GM12878 (cell line): ENCODE data around the gene CD1D. TPM values are rescaled to one million over a fixed set of nuclear protein-coding genes. Genes with fewer than 3 reads are reported as not detected.

Experiments
- ATAC-seq: fragments of 200-7000 bp; cut with Tn5 transposase; 3 replicates; pipeline ENCODE4 v1.9.1; 2020; ENCODE audit warnings: mild to moderate bottlenecking, moderate library complexity
- BruUV-seq: library from RNA; stranded (reverse); fragments of 400-500 nt; replicated peaks from 2 replicates; lab custom pipeline; 2021; lab: Mats Ljungman, UMichigan
- CTCF ChIA-PET: fragments of 300-600 bp; sonication (Branson Sonifier 250); formaldehyde crosslinking; extraction: SDS; loops from one replicate; lab custom pipeline; 2021; ENCODE audit warnings: inconsistent platforms; lab: Yijun Ruan, JAX
- POLR2A ChIA-PET: fragments of 350-600 bp; formaldehyde crosslinking; extraction: SDS; loops from one replicate; lab custom pipeline; 2021; ENCODE audit warnings: inconsistent platforms; lab: Charles Lee
- RAD21 ChIA-PET: fragments of 300-600 bp; sonication (Branson Sonifier 250); formaldehyde crosslinking; loops from one replicate; lab custom pipeline; 2023; ENCODE audit warnings: antibody characterized with exemption; ENCODE audit not compliant: unreplicated experiment; lab: Charles Lee
- SMC1A ChIA-PET: fragments of 300-600 bp; sonication (Branson Sonifier 250); formaldehyde crosslinking; loops from one replicate; lab custom pipeline; 2023; ENCODE audit not compliant: unreplicated experiment, uncharacterized antibody; lab: Charles Lee
- DNase-seq: peaks from one replicate; pipeline ENCODE4 v3.0.0-alpha.2; 2011; ENCODE audit warnings: low read depth, low spot score
- FAIRE-seq: peaks from 3 replicates; lab custom pipeline; 2011; peaks lifted over from hg19 to GRCh38; lab: Jason Lieb, UNC
- H2AFZ ChIP-seq: 2 replicates; pipeline ENCODE4 v1.6.0; 2011; ENCODE audit warnings: low read depth, low read length, control low read depth; ENCODE audit not compliant: control insufficient read depth
- H3K27ac ChIP-seq: 2 replicates; pipeline ENCODE4 v1.5.1; 2011; ENCODE audit warnings: control low read depth; ENCODE audit not compliant: control insufficient read depth, insufficient read depth
- H3K27me3 ChIP-seq, 2 experiments: replicated peaks in 1 of 2; 2 replicates each; pipeline versions ENCODE4 v1.6.0 to v1.6.1; 2011; ENCODE audit warnings: low read length in 1 of 2; ENCODE audit not compliant: control insufficient read depth in 2 of 2, insufficient read depth in 2 of 2
- H3K36me3 ChIP-seq, 2 experiments: 2 replicates each; pipeline ENCODE4 v1.5.1; 2011; ENCODE audit warnings: low read length in 1 of 2; ENCODE audit not compliant: control insufficient read depth in 2 of 2, insufficient read depth in 2 of 2
- H3K4me1 ChIP-seq: 2 replicates; pipeline ENCODE4 v1.6.1; 2011; ENCODE audit warnings: mild to moderate bottlenecking, low read length, moderate library complexity, mixed read lengths; ENCODE audit not compliant: control insufficient read depth, insufficient read depth
- H3K4me2 ChIP-seq: 2 replicates; pipeline ENCODE4 v1.6.0; 2011; ENCODE audit warnings: control low read depth; ENCODE audit not compliant: control insufficient read depth, insufficient read depth
- H3K4me3 ChIP-seq: fragments of 200-600 bp; sonication (generic); 2 replicates; pipeline ENCODE4 v1.5.1; 2016
- H3K79me2 ChIP-seq: 2 replicates; pipeline ENCODE4 v1.6.0; 2011; ENCODE audit warnings: low read length; ENCODE audit not compliant: control insufficient read depth, insufficient read depth
- H3K9ac ChIP-seq: 2 replicates; pipeline ENCODE4 v1.8.0; 2011; ENCODE audit warnings: low read length, control low read depth, mixed read lengths; ENCODE audit not compliant: control insufficient read depth, insufficient read depth
- H3K9me3 ChIP-seq: replicated peaks from 3 replicates; pipeline ENCODE4 v1.5.1; 2011; ENCODE audit warnings: mild to moderate bottlenecking, low read length; ENCODE audit not compliant: control insufficient read depth, insufficient read depth
- H4K20me1 ChIP-seq: 2 replicates; pipeline ENCODE4 v1.6.0; 2011; ENCODE audit not compliant: control insufficient read depth, insufficient read depth
- BCL11A ChIP-seq: IDR thresholded peaks from 2 replicates; pipeline ENCODE4 v1.6.1; 2011; ENCODE audit warnings: low read depth, low read length
- CHD2 ChIP-seq: IDR thresholded peaks from 2 replicates; pipeline ENCODE4 v1.6.1; 2011; ENCODE audit warnings: low read depth, low read length, improper control_type of control experiment, borderline replicate concordance
- FOXM1 ChIP-seq: IDR thresholded peaks from 2 replicates; pipeline ENCODE4 v1.6.1; 2012; ENCODE audit warnings: low read depth, mild to moderate bottlenecking, inconsistent platforms, low read length, moderate library complexity
- RBBP5 ChIP-seq: fragments of 200-600 bp; sonication (generic); conservative IDR thresholded peaks from 2 replicates; pipeline ENCODE4 v1.6.1; 2016
- RELA ChIP-seq: fragments of 450-650 bp; IDR thresholded peaks from 2 replicates; pipeline ENCODE4 v1.8.0; 2014; ENCODE audit warnings: borderline replicate concordance; ENCODE audit not compliant: partially characterized antibody
- SIN3A ChIP-seq: IDR thresholded peaks from 2 replicates; pipeline ENCODE4 v1.6.1; 2012; ENCODE audit warnings: low read depth, low read length, improper control_type of control experiment
- TAF1 ChIP-seq: IDR thresholded peaks from 2 replicates; pipeline ENCODE4 v1.6.1; 2011; ENCODE audit warnings: mild to moderate bottlenecking, low read depth, low read length, borderline replicate concordance
- YBX1 ChIP-seq: fragments of 450-650 bp; IDR thresholded peaks from 2 replicates; pipeline ENCODE4 v1.6.1; 2016; ENCODE audit warnings: antibody characterized with exemption
- ZSCAN29 ChIP-seq: fragments of 450-650 bp; IDR thresholded peaks from 2 replicates; pipeline ENCODE4 v1.6.1; 2017; ENCODE audit warnings: mild to moderate bottlenecking, moderate library complexity
- in situ Hi-C: fragments of 300-500 bp; cut with MboI; formaldehyde crosslinking; loops from 9 replicates; pipeline ENCODE4 v1.14.3; 2018; ENCODE audit warnings: mixed read lengths
- intact Hi-C: fragments of 100-400 bp; cut with micrococcal nuclease; formaldehyde crosslinking; loops from one replicate; pipeline ENCODE4 v1.14.2; 2022; ENCODE audit not compliant: unreplicated experiment
- polyA plus RNA-seq, 11 experiments: library from polyadenylated mRNA; depleted of rRNA in 4 of 11; unstranded in 6 of 11; stranded (reverse) in 5 of 11; fragments of >200 nt; fragmentation: Nextera tagmentation in 4 of 11; fragmentation: Illumina TruSeq in 1 of 11; extraction: Ambion mirVana in 4 of 11; extraction: Trizol in 1 of 11; gene quantifications; 1 replicate in 1 of 11; 2 replicates in 10 of 11; pipeline versions ENCODE4 v1.2.1 to v1.2.3, GENCODE V29; 2011 to 2016; ENCODE audit warnings: inconsistent platforms in 2 of 11, missing spikeins in 2 of 11, low read depth in 1 of 11
- total RNA-seq, 4 experiments: library from RNA; depleted of rRNA in 3 of 4; stranded (reverse); fragments of >200 nt in 3 of 4; fragmentation: Illumina TruSeq in 1 of 4; extraction: Trizol in 1 of 4; gene quantifications; 2 replicates each; pipeline versions ENCODE4 v1.2.1 to v1.2.3, GENCODE V29; 2013 to 2021
- TF ChIP-seq, protein P1 (sequence below): IDR thresholded peaks from 2 replicates; pipeline ENCODE4 v1.6.1; 2012; ENCODE audit warnings: low read depth, low read length, improper control_type of control experiment
- TF ChIP-seq, protein P2 (sequence below): fragments of 450-650 bp; IDR thresholded peaks from 2 replicates; pipeline ENCODE4 v1.6.1; 2016; ENCODE audit warnings: mild to moderate bottlenecking, moderate library complexity, borderline replicate concordance
- TF ChIP-seq, protein P3 (sequence below): fragments of 450-650 bp; IDR thresholded peaks from 2 replicates; pipeline ENCODE4 v1.6.1; 2017; ENCODE audit warnings: mild to moderate bottlenecking, moderate library complexity
- TF ChIP-seq, protein P4 (sequence below): IDR thresholded peaks from 2 replicates; pipeline ENCODE4 v1.6.1; 2011; ENCODE audit warnings: mild to moderate bottlenecking, low read depth, low read length, moderate library complexity; ENCODE audit not compliant: insufficient replicate concordance

Gene CD1D
- total and polyA plus RNA-seq, 10 of the 15 experiments (the other 5 are each of a cell fraction or from before 2014, with no cell fraction given), result 0.21 to 1.4 (median 0.73) TPM; not detected in 2

DNA sequence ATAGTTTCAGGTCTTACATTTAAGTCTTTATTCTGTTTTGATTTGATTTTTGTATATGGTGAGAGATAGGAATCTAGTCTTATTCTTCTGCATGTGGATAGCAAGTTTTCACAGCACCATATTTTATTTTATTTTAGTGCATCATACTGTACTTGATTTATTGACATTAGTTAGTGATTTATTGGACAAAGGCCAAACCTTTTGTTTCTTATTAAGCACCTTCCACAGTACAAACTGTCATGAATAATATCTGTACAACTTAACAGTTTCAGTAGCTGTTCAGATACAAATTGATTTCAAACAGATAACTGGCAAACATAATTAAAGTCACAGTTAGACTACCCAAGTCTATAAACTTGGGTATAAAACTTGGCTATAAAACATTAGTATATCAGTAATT, 15.8 kb downstream of the CD1D start:
- Histone ChIP-seq H4K20me1 (no peaks in the 10 kb centered on the region), H3K27ac (no peak overlapping the region), H3K4me3 (no peak overlapping the region), H3K9ac (no peak overlapping the region), H3K79me2 (no peaks in the 10 kb centered on the region), H3K36me3 (no peaks in the 10 kb centered on the region), H3K27me3 (no peaks in the 10 kb centered on the region), H2AFZ (no peak overlapping the region), H3K4me1 (no peaks in the 10 kb centered on the region), H3K4me2 (no peak overlapping the region), H3K9me3 (no peaks in the 10 kb centered on the region)
- ChIA-PET RAD21 (no interaction called here), POLR2A (no interaction called here), CTCF (no interaction called here), SMC1A (no interaction called here)
- BruUV-seq, result no TSS peak
- TF ChIP-seq FOXM1, result no peak
- no peak for TF ChIP-seq RBBP5
- TF ChIP-seq CHD2, result no peak
- no peak for TF ChIP-seq TAF1
- TF ChIP-seq, protein P1, sequence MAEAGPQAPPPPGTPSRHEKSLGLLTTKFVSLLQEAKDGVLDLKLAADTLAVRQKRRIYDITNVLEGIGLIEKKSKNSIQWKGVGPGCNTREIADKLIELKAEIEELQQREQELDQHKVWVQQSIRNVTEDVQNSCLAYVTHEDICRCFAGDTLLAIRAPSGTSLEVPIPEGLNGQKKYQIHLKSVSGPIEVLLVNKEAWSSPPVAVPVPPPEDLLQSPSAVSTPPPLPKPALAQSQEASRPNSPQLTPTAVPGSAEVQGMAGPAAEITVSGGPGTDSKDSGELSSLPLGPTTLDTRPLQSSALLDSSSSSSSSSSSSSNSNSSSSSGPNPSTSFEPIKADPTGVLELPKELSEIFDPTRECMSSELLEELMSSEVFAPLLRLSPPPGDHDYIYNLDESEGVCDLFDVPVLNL, result no peak
- TF ChIP-seq, protein P2, sequence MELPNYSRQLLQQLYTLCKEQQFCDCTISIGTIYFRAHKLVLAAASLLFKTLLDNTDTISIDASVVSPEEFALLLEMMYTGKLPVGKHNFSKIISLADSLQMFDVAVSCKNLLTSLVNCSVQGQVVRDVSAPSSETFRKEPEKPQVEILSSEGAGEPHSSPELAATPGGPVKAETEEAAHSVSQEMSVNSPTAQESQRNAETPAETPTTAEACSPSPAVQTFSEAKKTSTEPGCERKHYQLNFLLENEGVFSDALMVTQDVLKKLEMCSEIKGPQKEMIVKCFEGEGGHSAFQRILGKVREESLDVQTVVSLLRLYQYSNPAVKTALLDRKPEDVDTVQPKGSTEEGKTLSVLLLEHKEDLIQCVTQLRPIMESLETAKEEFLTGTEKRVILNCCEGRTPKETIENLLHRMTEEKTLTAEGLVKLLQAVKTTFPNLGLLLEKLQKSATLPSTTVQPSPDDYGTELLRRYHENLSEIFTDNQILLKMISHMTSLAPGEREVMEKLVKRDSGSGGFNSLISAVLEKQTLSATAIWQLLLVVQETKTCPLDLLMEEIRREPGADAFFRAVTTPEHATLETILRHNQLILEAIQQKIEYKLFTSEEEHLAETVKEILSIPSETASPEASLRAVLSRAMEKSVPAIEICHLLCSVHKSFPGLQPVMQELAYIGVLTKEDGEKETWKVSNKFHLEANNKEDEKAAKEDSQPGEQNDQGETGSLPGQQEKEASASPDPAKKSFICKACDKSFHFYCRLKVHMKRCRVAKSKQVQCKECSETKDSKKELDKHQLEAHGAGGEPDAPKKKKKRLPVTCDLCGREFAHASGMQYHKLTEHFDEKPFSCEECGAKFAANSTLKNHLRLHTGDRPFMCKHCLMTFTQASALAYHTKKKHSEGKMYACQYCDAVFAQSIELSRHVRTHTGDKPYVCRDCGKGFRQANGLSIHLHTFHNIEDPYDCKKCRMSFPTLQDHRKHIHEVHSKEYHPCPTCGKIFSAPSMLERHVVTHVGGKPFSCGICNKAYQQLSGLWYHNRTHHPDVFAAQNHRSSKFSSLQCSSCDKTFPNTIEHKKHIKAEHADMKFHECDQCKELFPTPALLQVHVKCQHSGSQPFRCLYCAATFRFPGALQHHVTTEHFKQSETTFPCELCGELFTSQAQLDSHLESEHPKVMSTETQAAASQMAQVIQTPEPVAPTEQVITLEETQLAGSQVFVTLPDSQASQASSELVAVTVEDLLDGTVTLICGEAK, result no peak
- TF ChIP-seq, protein P3, sequence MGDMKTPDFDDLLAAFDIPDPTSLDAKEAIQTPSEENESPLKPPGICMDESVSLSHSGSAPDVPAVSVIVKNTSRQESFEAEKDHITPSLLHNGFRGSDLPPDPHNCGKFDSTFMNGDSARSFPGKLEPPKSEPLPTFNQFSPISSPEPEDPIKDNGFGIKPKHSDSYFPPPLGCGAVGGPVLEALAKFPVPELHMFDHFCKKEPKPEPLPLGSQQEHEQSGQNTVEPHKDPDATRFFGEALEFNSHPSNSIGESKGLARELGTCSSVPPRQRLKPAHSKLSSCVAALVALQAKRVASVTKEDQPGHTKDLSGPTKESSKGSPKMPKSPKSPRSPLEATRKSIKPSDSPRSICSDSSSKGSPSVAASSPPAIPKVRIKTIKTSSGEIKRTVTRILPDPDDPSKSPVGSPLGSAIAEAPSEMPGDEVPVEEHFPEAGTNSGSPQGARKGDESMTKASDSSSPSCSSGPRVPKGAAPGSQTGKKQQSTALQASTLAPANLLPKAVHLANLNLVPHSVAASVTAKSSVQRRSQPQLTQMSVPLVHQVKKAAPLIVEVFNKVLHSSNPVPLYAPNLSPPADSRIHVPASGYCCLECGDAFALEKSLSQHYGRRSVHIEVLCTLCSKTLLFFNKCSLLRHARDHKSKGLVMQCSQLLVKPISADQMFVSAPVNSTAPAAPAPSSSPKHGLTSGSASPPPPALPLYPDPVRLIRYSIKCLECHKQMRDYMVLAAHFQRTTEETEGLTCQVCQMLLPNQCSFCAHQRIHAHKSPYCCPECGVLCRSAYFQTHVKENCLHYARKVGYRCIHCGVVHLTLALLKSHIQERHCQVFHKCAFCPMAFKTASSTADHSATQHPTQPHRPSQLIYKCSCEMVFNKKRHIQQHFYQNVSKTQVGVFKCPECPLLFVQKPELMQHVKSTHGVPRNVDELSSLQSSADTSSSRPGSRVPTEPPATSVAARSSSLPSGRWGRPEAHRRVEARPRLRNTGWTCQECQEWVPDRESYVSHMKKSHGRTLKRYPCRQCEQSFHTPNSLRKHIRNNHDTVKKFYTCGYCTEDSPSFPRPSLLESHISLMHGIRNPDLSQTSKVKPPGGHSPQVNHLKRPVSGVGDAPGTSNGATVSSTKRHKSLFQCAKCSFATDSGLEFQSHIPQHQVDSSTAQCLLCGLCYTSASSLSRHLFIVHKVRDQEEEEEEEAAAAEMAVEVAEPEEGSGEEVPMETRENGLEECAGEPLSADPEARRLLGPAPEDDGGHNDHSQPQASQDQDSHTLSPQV, result no peak
- no peak for TF ChIP-seq SIN3A
- TF ChIP-seq, protein P4, sequence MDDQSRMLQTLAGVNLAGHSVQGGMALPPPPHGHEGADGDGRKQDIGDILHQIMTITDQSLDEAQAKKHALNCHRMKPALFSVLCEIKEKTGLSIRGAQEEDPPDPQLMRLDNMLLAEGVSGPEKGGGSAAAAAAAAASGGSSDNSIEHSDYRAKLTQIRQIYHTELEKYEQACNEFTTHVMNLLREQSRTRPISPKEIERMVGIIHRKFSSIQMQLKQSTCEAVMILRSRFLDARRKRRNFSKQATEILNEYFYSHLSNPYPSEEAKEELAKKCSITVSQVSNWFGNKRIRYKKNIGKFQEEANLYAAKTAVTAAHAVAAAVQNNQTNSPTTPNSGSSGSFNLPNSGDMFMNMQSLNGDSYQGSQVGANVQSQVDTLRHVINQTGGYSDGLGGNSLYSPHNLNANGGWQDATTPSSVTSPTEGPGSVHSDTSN, result no peak
- no peak for TF ChIP-seq RELA
- TF ChIP-seq BCL11A, result no peak
- TF ChIP-seq ZSCAN29, result no peak
- no peak for TF ChIP-seq YBX1
- DNase-seq (no peak), ATAC-seq (no peak), FAIRE-seq (no peak)
- intact Hi-C loops, result no loop called here
- in situ Hi-C loops, result no loop called here
